ENCODE measurements around the gene RIOK1. TPM values are rescaled to one million over a fixed set of nuclear protein-coding genes. Genes with fewer than 3 reads are reported as not detected.

Gene RIOK1
- total and polyA plus RNA-seq, 2 of the 13 experiments (the other 11 are each of a cell fraction or from before 2014, with no cell fraction given), result 9.4 to 37.8 TPM

- TF ChIP-seq POGK (CRISPR knock-in tag; conservative IDR thresholded peaks at IDR 0.05), result no peak
- TF ChIP-seq GMEB1 (CRISPR knock-in tag; IDR thresholded peaks at IDR 0.05; ENCODE audit: borderline replicate concordance), result no peak
- TF ChIP-seq KLF13 (CRISPR knock-in tag; IDR thresholded peaks at IDR 0.05), result 0 out of 2 replicates have a peak, but pooled peaks have one; percentile 23
- TF ChIP-seq DNMT3B (CRISPR knock-in tag; conservative IDR thresholded peaks at IDR 0.05), result no peak
- no peak for TF ChIP-seq ZFY (CRISPR knock-in tag; IDR thresholded peaks at IDR 0.05)
- peak; percentile 5; the same call in 1 of the 2 replicates for TF ChIP-seq SALL1 (CRISPR knock-in tag; IDR thresholded peaks at IDR 0.05)
- TF ChIP-seq HNRNPUL1 (IDR thresholded peaks at IDR 0.05; ENCODE audit: low read depth, low read length), result no peak
- TF ChIP-seq YEATS4 (CRISPR knock-in tag; IDR thresholded peaks at IDR 0.05; ENCODE audit: borderline replicate concordance), result 0 out of 2 replicates have a peak, but pooled peaks have one; percentile 1
- TF ChIP-seq SMAD9 (CRISPR knock-in tag; IDR thresholded peaks at IDR 0.05), result no peak
These were observed 43.6 kb downstream of the RIOK1 start (continued) for GRCh38 chr6:7433121-7433617.

GRCh38 chr6:7434672-7435071, 45.1 kb downstream of the RIOK1 start:
- H3K4me3 ChIP-seq (replicated peaks in 1 of 3; ENCODE audit: insufficient read depth in 1 of 3, low read depth in 2 of 3, low read length in 3 of 3), result no peak overlapping the region
- ChIA-PET CTCF (ENCODE audit: low intra/inter-chr PET ratio, low total read pairs) (no interaction called here), POLR2A (no interaction called here)
- H3K4me1 ChIP-seq (ENCODE audit: insufficient read depth, low read length), result peaks cover 30% of the 10 kb centered on the region
- intact Hi-C loops (cut with micrococcal nuclease; ENCODE audit: unreplicated experiment), result no loop called here
- H3K9ac ChIP-seq (ENCODE audit: insufficient read depth, low read depth, low read length), result no peak overlapping the region
- no peak for DNase-seq (ENCODE audit: low spot score)
- no TSS peak for BruUV-seq (replicated peaks)
- H2AFZ ChIP-seq (ENCODE audit: low read length), result no peak overlapping the region
- no peak for FAIRE-seq
- no peaks in the 10 kb centered on the region for H4K20me1 ChIP-seq (ENCODE audit: insufficient read depth, low read length)
- H3K4me2 ChIP-seq (ENCODE audit: low read depth, low read length), result no peak overlapping the region
- 0% methylated on average over 1 of the region's 1 CpG for WGBS (ENCODE audit: low lambda C conversion rate)
- H3K27me3 ChIP-seq (ENCODE audit: control insufficient read depth in 1 of 2, insufficient read depth in 2 of 2, low read length in 2 of 2), result 0 out of 5 replicates have a peak, but pooled peaks cover 0 to 5% of the 10 kb centered on the region in 2 experiments
- no peak for ATAC-seq
- H3K36me3 ChIP-seq (replicated peaks in 1 of 2; ENCODE audit: control insufficient read depth in 1 of 2, insufficient read depth in 2 of 2, low read length in 2 of 2), result no peaks in the 10 kb centered on the region
- no peaks in the 10 kb centered on the region for H3K9me3 ChIP-seq (ENCODE audit: low read length)
- in situ Hi-C loops (cut with HindIII; ENCODE audit: extremely low pct_ligation_motif_present, low pct_unique_long_range_greater_than_20kb), result loop anchor here (5.0 kb wide), 1 partner anchor 108 kb away; the partner anchor contains the start of gene DSP
- H3K27ac ChIP-seq (ENCODE audit: extremely low read length, insufficient read depth, low read length), result no peak overlapping the region
- H3K79me2 ChIP-seq (ENCODE audit: insufficient read depth, low read length), result no peaks in the 10 kb centered on the region
- TF ChIP-seq SMC3 (IDR thresholded peaks at IDR 0.05; ENCODE audit: low read length) (no peak), ELF1 (CRISPR knock-in tag; IDR thresholded peaks at IDR 0.05) (no peak), MNT (IDR thresholded peaks at IDR 0.05) (peak; percentile 92), IRF9 (CRISPR knock-in tag; IDR thresholded peaks at IDR 0.05; ENCODE audit: borderline replicate concordance) (no peak), BCLAF1 (IDR thresholded peaks at IDR 0.05) (no peak)

All from HepG2 (cell line).